Occipital lobe (tissue), 3 donors: ENCODE results near the gene PPP1R3E. TPM values are rescaled to one million over a fixed set of nuclear protein-coding genes. Genes with fewer than 3 reads are reported as not detected.

Experiments used
- DNase-seq: peaks from one replicate; lab custom pipeline; 2025; lab: John Stamatoyannopoulos, UW
- small RNA-seq: library from RNA; depleted of rRNA; stranded (forward); fragments of <200 nt; gene quantifications from one replicate; pipeline ENCODE3, GENCODE V24; 2014
- total RNA-seq: library from RNA; depleted of rRNA; stranded (reverse); fragments of >200 nt; gene quantifications from one replicate; pipeline ENCODE4 v1.2.3, GENCODE V29; 2014

Gene PPP1R3E
- total RNA-seq, 1 donor from 2014 or later = 5.8 TPM

DNA sequence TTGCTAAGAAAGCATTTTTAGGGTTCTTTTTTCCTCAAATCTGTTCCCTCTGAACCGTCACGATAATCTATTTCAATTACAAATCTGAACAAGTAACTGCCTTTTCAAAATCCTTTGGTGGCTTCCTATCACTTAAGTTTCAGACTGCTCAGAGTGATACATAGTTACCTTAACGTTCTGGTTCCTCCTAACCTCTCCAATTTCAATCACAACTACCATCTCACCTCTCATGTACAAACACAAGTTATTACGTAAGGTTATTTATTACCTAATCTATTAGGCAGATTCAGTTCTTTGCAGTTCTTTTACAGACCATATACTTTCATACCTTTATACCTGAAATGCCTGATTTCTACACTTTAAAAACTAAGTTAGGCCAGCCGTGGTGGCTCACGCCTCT is 52.8 kb downstream of the PPP1R3E start:
- no peak for DNase-seq

DNA sequence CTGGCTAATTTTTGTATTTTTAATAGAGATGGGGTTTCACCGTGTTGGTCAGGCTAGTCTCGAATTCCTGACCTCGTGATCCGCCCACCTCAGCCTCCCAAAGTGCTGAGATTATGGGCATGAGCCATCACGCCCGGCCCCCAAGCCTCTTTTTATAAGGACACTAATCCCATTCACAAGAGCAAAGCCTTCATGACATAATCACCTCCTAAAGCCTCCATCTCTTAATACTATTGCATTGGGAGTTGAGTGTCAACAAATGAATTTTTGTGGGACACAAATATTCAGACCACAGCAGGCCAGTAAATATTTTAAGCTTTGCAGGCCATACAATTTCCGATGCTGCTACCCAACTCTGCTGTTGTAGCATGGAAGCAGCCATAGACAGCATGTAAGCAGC is 54.1 kb downstream of the PPP1R3E start:
- no peak for DNase-seq

Small RNA genes within 50 kb of the gene (small RNA-seq; reads per million reads assigned to genes)
- gene RNU6-1046P = not detected

Other genes starting within 250 kb of the PPP1R3E start
- gene CDH24, start 245.3 kb downstream of the PPP1R3E start, total RNA-seq = 10.3 TPM
- gene ACIN1, start 207.7 kb downstream of the PPP1R3E start, total RNA-seq = 67.8 TPM
- gene C14orf119, start 207.4 kb downstream of the PPP1R3E start, total RNA-seq = 17.9 TPM
- not detected for gene CIROP, start 197.9 kb downstream of the PPP1R3E start, total RNA-seq
- gene CEBPE, start 183.6 kb downstream of the PPP1R3E start, total RNA-seq = 0.31 TPM
- 3.4 TPM for gene SLC7A8, start 119.2 kb downstream of the PPP1R3E start, total RNA-seq
- gene RNF212B, start 64.9 kb downstream of the PPP1R3E start, total RNA-seq = not detected
- 2.5 TPM for gene HOMEZ, start 16.7 kb downstream of the PPP1R3E start, total RNA-seq
- 17.8 TPM for gene BCL2L2, start 4.0 kb upstream of the PPP1R3E start, total RNA-seq
- 59.6 TPM for gene PABPN1, start 18.6 kb upstream of the PPP1R3E start, total RNA-seq
- gene SLC22A17, start 50.0 kb upstream of the PPP1R3E start, total RNA-seq = 158 TPM
- 17.5 TPM for gene EFS, start 62.3 kb upstream of the PPP1R3E start, total RNA-seq
- gene IL25, start 70.0 kb upstream of the PPP1R3E start, total RNA-seq = not detected
- gene CMTM5, start 74.2 kb upstream of the PPP1R3E start, total RNA-seq = 0.62 TPM
- gene MYH6, start 105.4 kb upstream of the PPP1R3E start, total RNA-seq = not detected
- gene MYH7, start 132.8 kb upstream of the PPP1R3E start, total RNA-seq = 0.31 TPM
- 49.1 TPM for gene NGDN, start 166.8 kb upstream of the PPP1R3E start, total RNA-seq
- gene ZFHX2, start 248.9 kb upstream of the PPP1R3E start, total RNA-seq = 1.2 TPM